Progenitor cell of endocrine pancreas (in vitro differentiated cells): ENCODE measurements around the gene OPN1MW. TPM values are rescaled to one million over a fixed set of nuclear protein-coding genes. Genes with fewer than 3 reads are reported as not detected.
"Not testable (repeated sequence)": the region's sequence is repeated elsewhere in the genome, so short reads cannot be mapped to it uniquely, and the experiment has no call there.

Experiments
- DNase-seq: peaks from one replicate; pipeline ENCODE4 v3.0.0; 2021; ENCODE audit warnings: low spot score; ENCODE audit not compliant: unreplicated experiment
- H3K27ac Mint-ChIP-seq: 2 replicates; pipeline ENCODE4 v1.8.0; 2021; ENCODE audit warnings: mild to moderate bottlenecking, moderate library complexity, mixed read lengths
- H3K27me3 Mint-ChIP-seq: 2 replicates; pipeline ENCODE4 v1.8.0; 2021; ENCODE audit warnings: mixed read lengths
- H3K36me3 Mint-ChIP-seq: 2 replicates; pipeline ENCODE4 v1.8.0; 2022; ENCODE audit warnings: mixed read lengths; ENCODE audit not compliant: insufficient read depth
- H3K4me1 Mint-ChIP-seq: 2 replicates; pipeline ENCODE4 v1.8.0; 2021; ENCODE audit warnings: low read depth, mixed read lengths
- H3K4me3 Mint-ChIP-seq: 2 replicates; pipeline ENCODE4 v1.8.0; 2021; ENCODE audit warnings: low read depth, mild to moderate bottlenecking, moderate library complexity, mixed read lengths
- H3K9me3 Mint-ChIP-seq: 2 replicates; pipeline ENCODE4 v1.8.0; 2021; ENCODE audit warnings: low read depth, mixed read lengths
- total RNA-seq: library from RNA; stranded (reverse); gene quantifications from 2 replicates; pipeline ENCODE4 v1.2.1, GENCODE V29; 2021

OPN1MW gene
- total RNA-seq, 1 donor from 2014 or later = not detected

- H3K4me1 Mint-ChIP-seq, H3K27ac Mint-ChIP-seq, H3K27me3 Mint-ChIP-seq, H3K9me3 Mint-ChIP-seq, H3K4me3 Mint-ChIP-seq, DNase-seq, H3K36me3 Mint-ChIP-seq: not testable (repeated sequence)
These were observed 10.4 kb downstream of the OPN1MW start for GRCh38 chrX:154192846-154193245.

GRCh38 chrX:154194316-154194715 is 11.9 kb downstream of the OPN1MW start:
- DNase-seq, H3K4me1 Mint-ChIP-seq, H3K36me3 Mint-ChIP-seq, H3K27ac Mint-ChIP-seq, H3K27me3 Mint-ChIP-seq, H3K4me3 Mint-ChIP-seq, H3K9me3 Mint-ChIP-seq: not testable (repeated sequence)

GRCh38 chrX:154196466-154196865 is 14.1 kb downstream of the OPN1MW start:
- H3K4me1 Mint-ChIP-seq, H3K4me3 Mint-ChIP-seq, H3K27ac Mint-ChIP-seq, DNase-seq, H3K36me3 Mint-ChIP-seq, H3K27me3 Mint-ChIP-seq, H3K9me3 Mint-ChIP-seq: not testable (repeated sequence)

- H3K36me3 Mint-ChIP-seq, H3K4me3 Mint-ChIP-seq, H3K27ac Mint-ChIP-seq, H3K9me3 Mint-ChIP-seq, H3K4me1 Mint-ChIP-seq, H3K27me3 Mint-ChIP-seq, DNase-seq: not testable (repeated sequence)
These were observed 27.4 kb downstream of the OPN1MW start for GRCh38 chrX:154209670-154210418.

GRCh38 chrX:154211057-154211456 is 28.7 kb downstream of the OPN1MW start:
- not testable (repeated sequence) for H3K27ac Mint-ChIP-seq, H3K27me3 Mint-ChIP-seq, DNase-seq, H3K4me3 Mint-ChIP-seq, H3K9me3 Mint-ChIP-seq, H3K36me3 Mint-ChIP-seq, H3K4me1 Mint-ChIP-seq

- H3K27ac Mint-ChIP-seq = not testable (repeated sequence)
These were observed 29.1 kb downstream of the OPN1MW start for GRCh38 chrX:154211499-154211898.

GRCh38 chrX:154219456-154219855 is 37.1 kb downstream of the OPN1MW start, which contains the start of gene OPN1MW2:
Gene OPN1MW2 (plus strand): TSS chrX:154219756. CDS start chrX:154219816, 60 bp downstream.
- H3K27me3 Mint-ChIP-seq, H3K4me3 Mint-ChIP-seq, H3K36me3 Mint-ChIP-seq, H3K9me3 Mint-ChIP-seq, H3K4me1 Mint-ChIP-seq, H3K27ac Mint-ChIP-seq, DNase-seq: not testable (repeated sequence)

More at GRCh38 chrX:154211499-154211898, 29.1 kb downstream of the OPN1MW start:
- not testable (repeated sequence) for H3K4me1 Mint-ChIP-seq, H3K36me3 Mint-ChIP-seq, H3K4me3 Mint-ChIP-seq, H3K9me3 Mint-ChIP-seq, DNase-seq, H3K27me3 Mint-ChIP-seq

- H3K4me3 Mint-ChIP-seq, H3K36me3 Mint-ChIP-seq, H3K27me3 Mint-ChIP-seq, H3K9me3 Mint-ChIP-seq, H3K4me1 Mint-ChIP-seq, H3K27ac Mint-ChIP-seq, DNase-seq: not testable (repeated sequence)
These were observed 42.9 kb downstream of the OPN1MW start for GRCh38 chrX:154225292-154225691.

- not testable (repeated sequence) for H3K27ac Mint-ChIP-seq, H3K36me3 Mint-ChIP-seq, H3K27me3 Mint-ChIP-seq, H3K4me3 Mint-ChIP-seq, H3K9me3 Mint-ChIP-seq, H3K4me1 Mint-ChIP-seq, DNase-seq
These were observed 44.3 kb downstream of the OPN1MW start for GRCh38 chrX:154226706-154227105.

- H3K36me3 Mint-ChIP-seq, H3K4me3 Mint-ChIP-seq, H3K4me1 Mint-ChIP-seq, DNase-seq, H3K9me3 Mint-ChIP-seq, H3K27ac Mint-ChIP-seq, H3K27me3 Mint-ChIP-seq: not testable (repeated sequence)
These were observed 49.0 kb downstream of the OPN1MW start for GRCh38 chrX:154231443-154231842.

- not testable (repeated sequence) for DNase-seq, H3K9me3 Mint-ChIP-seq, H3K27me3 Mint-ChIP-seq, H3K4me1 Mint-ChIP-seq, H3K4me3 Mint-ChIP-seq, H3K27ac Mint-ChIP-seq, H3K36me3 Mint-ChIP-seq
These were observed 51.2 kb downstream of the OPN1MW start for GRCh38 chrX:154233620-154234019.

- H3K4me3 Mint-ChIP-seq, DNase-seq, H3K36me3 Mint-ChIP-seq, H3K27ac Mint-ChIP-seq, H3K4me1 Mint-ChIP-seq, H3K9me3 Mint-ChIP-seq, H3K27me3 Mint-ChIP-seq: not testable (repeated sequence)
These were observed 56.7 kb downstream of the OPN1MW start for GRCh38 chrX:154238939-154239559.

- H3K36me3 Mint-ChIP-seq, H3K27ac Mint-ChIP-seq, H3K9me3 Mint-ChIP-seq, H3K27me3 Mint-ChIP-seq, DNase-seq, H3K4me1 Mint-ChIP-seq, H3K4me3 Mint-ChIP-seq: not testable (repeated sequence)
These were observed 57.6 kb downstream of the OPN1MW start for GRCh38 chrX:154239982-154240503.
